C4-2B (cell line): ENCODE data around the gene ZNF618.

ENCODE experiments used
- H3K27ac ChIP-seq: fragments of 450-650 bp; 2 replicates; pipeline ENCODE4 v1.5.1; 2017
- ZFX ChIP-seq: fragments of 450-650 bp; IDR thresholded peaks from 2 replicates; pipeline ENCODE4 v1.6.1; 2017
- TF ChIP-seq, protein P1 (sequence below): fragments of 450-650 bp; conservative IDR thresholded peaks from 2 replicates; pipeline ENCODE4 v1.5.1; 2017; ENCODE audit warnings: mild to moderate bottlenecking

Gene ZNF618

DNA sequence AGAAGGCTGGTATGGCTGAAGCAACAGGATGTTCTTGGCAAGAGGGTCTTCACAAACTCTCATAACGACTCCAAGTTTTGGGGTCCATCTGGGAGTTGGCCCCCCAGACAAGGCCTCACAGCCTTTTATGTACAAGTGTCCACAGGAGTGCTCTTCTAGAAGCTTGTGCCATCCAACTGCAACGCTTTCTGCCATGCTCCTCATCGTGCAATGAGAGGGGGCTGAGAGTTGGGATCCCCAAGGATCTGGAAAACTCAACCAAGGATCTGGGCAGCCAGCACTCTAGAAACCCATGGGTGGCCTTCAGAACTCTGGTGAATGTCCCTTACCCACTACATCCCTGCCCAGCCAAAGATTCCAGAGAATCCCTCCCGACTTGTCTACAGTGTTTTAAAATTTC is 210.5 kb downstream of the ZNF618 start:
- TF ChIP-seq ZFX: no peak
- TF ChIP-seq, protein P1, sequence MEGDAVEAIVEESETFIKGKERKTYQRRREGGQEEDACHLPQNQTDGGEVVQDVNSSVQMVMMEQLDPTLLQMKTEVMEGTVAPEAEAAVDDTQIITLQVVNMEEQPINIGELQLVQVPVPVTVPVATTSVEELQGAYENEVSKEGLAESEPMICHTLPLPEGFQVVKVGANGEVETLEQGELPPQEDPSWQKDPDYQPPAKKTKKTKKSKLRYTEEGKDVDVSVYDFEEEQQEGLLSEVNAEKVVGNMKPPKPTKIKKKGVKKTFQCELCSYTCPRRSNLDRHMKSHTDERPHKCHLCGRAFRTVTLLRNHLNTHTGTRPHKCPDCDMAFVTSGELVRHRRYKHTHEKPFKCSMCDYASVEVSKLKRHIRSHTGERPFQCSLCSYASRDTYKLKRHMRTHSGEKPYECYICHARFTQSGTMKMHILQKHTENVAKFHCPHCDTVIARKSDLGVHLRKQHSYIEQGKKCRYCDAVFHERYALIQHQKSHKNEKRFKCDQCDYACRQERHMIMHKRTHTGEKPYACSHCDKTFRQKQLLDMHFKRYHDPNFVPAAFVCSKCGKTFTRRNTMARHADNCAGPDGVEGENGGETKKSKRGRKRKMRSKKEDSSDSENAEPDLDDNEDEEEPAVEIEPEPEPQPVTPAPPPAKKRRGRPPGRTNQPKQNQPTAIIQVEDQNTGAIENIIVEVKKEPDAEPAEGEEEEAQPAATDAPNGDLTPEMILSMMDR: no peak
- no peak overlapping the region for H3K27ac ChIP-seq

DNA sequence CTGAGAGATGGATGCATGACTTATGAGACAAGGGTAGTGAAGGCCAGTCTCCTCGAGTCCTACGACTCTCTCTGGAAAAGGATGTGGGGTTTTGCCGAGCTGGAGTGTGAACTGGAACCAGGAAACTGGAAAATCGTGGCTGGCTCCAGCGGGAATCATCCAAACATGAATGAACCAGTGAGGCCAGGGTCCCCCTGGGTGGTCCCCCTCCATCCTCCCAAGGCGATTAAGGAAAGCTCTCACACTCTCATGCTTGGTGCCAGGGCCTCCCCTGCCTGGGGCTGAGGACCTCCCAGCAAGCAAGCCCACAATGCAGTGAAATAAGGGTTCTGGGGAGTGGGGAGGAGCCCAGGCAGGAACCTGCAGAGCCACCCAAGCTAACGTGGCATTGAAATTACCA is 211.6 kb downstream of the ZNF618 start:
- TF ChIP-seq, protein P1: no peak
- TF ChIP-seq ZFX: no peak
- no peak overlapping the region for H3K27ac ChIP-seq

DNA sequence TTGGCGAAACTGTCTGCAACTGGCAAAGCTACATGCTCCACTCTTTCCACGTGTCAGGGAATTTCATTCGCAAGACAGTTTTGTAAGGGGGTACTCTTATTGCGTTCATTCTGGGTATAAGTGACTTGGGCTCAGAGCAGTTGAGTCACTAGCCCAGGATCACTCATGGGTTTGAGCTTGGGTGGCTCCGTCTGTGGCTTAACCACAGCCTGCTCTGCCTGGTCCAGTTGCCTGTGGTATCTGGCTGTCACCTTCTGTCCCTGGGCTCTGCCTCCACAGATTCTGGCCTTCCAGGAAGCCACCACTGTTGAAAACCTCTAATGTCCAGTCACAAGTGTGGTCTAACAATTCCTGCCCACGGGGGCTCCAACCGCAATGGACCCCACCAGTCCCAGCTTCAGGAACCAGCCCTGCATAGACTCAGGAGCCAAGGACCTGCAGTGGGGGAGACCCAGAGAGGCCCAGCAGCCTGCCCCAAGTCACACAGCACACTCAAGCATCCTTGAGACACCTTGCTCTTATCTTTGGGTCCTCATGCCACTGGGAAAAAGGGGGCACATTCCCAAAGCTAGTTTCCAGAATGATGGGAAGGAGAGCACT is 212.6 kb downstream of the ZNF618 start:
- TF ChIP-seq, protein P1: no peak
- TF ChIP-seq ZFX: no peak
- H3K27ac ChIP-seq: no peak overlapping the region

DNA sequence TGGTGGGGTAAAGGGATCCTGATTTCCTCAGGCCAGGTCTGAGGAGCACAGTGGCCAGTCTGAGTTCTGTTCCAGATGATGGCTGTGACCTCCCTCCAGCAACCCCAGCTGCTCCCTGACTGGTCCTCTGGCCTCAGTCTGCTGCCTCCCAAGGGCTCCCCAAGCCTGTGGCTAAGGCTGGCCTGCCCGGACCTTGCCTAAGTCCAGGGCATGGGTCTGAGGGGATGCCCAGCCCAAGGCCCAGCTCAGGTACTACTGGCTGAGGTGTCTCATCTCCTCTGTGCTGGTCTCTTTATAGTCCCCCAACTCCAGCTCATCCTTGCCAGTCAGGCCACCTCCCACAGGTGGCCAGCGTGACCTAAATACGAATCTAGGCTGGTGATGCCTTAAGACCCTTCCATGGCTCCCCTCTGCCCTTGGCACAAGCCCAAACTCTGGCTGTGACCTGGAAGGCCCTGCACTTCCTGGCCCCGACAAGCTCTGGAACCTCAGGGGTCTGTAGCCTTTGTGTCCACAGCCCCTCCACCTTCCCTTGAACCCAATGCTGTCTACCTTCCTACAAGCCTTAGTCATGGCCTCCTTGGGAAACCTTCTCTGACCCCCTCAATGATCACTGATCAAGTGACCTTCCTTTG is 213.2 kb downstream of the ZNF618 start:
- no peak overlapping the region for H3K27ac ChIP-seq
- TF ChIP-seq ZFX: no peak
- TF ChIP-seq, protein P1: no peak

DNA sequence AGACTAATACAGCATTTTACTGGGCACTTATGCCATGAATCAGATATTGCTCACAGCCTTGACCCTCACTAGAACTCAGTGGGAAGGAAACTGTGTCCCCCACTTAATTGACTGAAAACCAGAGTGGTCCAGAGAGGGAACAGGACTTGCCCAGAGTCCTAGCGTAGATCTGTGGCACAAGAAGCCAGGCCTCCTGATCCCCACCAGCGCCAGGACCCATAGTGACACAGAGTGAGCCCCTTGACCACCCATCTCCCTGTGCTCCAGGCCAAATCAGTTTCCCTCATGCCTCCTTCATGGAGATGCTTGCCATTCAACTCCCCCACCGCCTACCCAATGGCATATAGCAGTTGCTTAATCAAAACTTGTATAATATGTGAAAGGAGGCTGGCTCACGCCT is 214.7 kb downstream of the ZNF618 start:
- H3K27ac ChIP-seq: no peak overlapping the region
- TF ChIP-seq, protein P1: no peak
- no peak for TF ChIP-seq ZFX

DNA sequence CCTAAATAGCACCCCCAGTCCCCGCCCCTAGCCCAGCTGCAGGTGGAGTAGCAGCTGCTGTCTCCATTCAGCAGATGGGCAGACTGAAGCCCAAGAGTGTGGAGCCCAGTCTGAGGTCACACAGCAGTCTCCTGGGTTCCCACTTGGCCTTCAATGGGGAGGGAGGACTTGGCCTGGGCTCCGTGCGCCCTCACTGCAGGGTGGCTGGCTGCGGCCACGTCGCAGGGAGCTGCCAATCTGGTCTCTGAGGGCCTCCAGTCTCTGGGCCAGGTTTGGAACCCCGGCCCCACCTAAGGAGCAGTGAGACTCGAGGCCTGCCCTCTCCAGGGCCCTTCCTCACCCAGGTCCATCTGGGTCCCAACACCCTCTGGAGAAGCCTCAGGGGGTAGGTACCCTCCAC is 215.6 kb downstream of the ZNF618 start:
- no peak for TF ChIP-seq ZFX
- TF ChIP-seq, protein P1: no peak
- H3K27ac ChIP-seq: no peak overlapping the region

DNA sequence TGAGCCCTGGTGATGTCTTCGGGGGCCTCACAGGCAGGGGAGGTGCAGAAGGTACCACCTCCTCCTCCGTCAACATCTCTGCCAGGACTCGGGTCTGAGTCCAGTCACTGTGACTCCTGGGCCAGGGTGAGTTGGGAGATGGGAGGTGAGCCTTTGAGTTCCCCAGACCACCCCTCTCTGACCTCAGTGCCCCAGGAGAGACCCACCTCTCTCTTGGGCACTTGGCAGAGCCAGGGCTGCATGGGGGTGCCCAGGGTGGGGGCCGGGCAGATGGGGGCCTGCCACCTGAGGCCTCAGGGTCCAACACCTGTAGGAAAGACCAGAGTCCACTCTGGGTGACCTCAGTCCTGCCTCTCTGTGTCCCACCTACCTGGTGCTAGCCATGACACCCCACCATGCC is 216.2 kb downstream of the ZNF618 start:
- TF ChIP-seq ZFX: no peak
- TF ChIP-seq, protein P1: no peak
- no peak overlapping the region for H3K27ac ChIP-seq
